ENCODE measurements around the gene NCOA3. TPM values are rescaled to one million over a fixed set of nuclear protein-coding genes. Genes with fewer than 3 reads are reported as not detected.

Gene NCOA3
- total RNA-seq, 1 experiment from 2014 or later, result 23.3 TPM

DNA sequence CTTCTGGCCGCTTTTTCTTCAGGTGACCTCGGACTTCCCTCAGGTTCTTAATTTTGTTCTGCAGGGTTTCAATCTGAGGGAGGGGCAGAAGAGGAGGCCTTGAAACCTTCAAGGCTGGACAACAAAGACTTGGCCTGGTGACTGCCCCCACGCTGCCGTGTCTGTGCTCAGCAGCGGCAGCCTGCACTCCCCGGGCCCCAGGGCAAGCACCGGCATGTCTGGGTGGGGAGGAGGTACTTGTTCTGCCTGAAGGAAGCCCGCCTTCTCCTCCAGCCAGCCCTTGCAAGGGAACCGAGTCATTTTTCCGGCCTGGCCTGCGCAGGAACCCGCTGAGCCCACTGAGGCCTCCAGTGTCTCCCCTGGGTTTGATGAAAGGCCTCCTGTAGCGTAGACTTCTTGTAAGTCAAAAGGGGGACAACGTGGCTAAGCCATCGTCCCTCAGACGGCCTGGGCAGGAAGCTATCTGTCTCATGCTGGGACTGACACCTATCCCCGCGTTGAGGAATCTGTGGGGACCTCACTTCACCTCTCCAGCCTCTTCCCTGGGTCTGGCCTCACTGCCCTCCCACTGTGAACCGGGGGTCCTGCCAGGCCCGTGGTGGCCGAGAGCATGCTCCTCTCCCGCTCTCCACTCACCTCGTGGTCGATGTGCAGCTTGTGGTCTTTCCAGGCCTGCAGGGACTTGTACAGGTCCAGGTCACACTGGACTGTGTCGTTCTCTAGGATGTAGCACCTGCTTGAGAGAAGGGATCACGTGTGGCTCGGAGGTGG lies 163.7 kb downstream of the NCOA3 start:
- Histone ChIP-seq H3K56ac (ENCODE audit: insufficient read length, low read depth, low read length) (no peak overlapping the region), H4K5ac (ENCODE audit: insufficient read length, low read depth, low read length) (no peak overlapping the region), H4K20me1 (ENCODE audit: control insufficient read depth, insufficient read depth, insufficient read length) (no peaks in the 10 kb centered on the region), H4K8ac (replicated peaks; ENCODE audit: insufficient read length, low read depth, low read length) (no peak overlapping the region), H2AFZ (ENCODE audit: low read length) (no peak overlapping the region), H2BK15ac (ENCODE audit: low read depth, low read length) (no peak overlapping the region), H2BK12ac (ENCODE audit: insufficient read length, low read depth, low read length) (no peak overlapping the region), H3K79me2 (ENCODE audit: insufficient read depth, low read length) (no peaks in the 10 kb centered on the region), H3K23me2 (ENCODE audit: insufficient read length, low read depth, low read length, poor library complexity, severe bottlenecking) (no peaks in the 10 kb centered on the region), H3K79me1 (ENCODE audit: insufficient read depth, low read depth, low read length, poor library complexity, severe bottlenecking) (no peaks in the 10 kb centered on the region), H4K91ac (ENCODE audit: insufficient read length, low read depth, low read length) (no peak overlapping the region), H2BK20ac (ENCODE audit: low read depth, low read length, poor library complexity, severe bottlenecking) (no peak overlapping the region), H3K4me2 (ENCODE audit: insufficient read depth, insufficient read length, low read length) (no peak overlapping the region), H3K14ac (ENCODE audit: insufficient read depth, low read length) (peak overlapping the region; percentile 29; the same call in 1 of the 2 replicates), H3K27me3 (ENCODE audit: insufficient read depth, low read length) (no peaks in the 10 kb centered on the region), H3K9me3 (ENCODE audit: control insufficient read depth, low read depth, low read length) (no peaks in the 10 kb centered on the region), H3K27ac (ENCODE audit: insufficient read length, low read depth, low read length) (no peak overlapping the region), H3K4ac (ENCODE audit: low read depth, low read length) (no peak overlapping the region), H3T11ph (ENCODE audit: low read length) (no peak overlapping the region), H3K18ac (ENCODE audit: insufficient read length, low read depth, low read length) (no peak overlapping the region), H2BK5ac (ENCODE audit: insufficient read length, low read length) (no peak overlapping the region), H2BK120ac (ENCODE audit: low read depth, low read length, poor library complexity, severe bottlenecking) (no peak overlapping the region), H2AK5ac (ENCODE audit: insufficient read length, low read length) (no peak overlapping the region), H3K4me1 (ENCODE audit: insufficient read depth, low read length) (no peaks in the 10 kb centered on the region), H3K9ac (ENCODE audit: extremely low read depth, insufficient read length, low read length) (no peak overlapping the region), H3K23ac (ENCODE audit: insufficient read length, low read depth, low read length) (no peak overlapping the region)
- Mint-ChIP-seq H3K27me3 (ENCODE audit: low read depth) (peaks cover 3% of the 10 kb centered on the region), H3K4me1 (peaks cover 17 to 23% of the 10 kb centered on the region in 2 experiments), H3K27ac (peak overlapping the region in 1 of 3 experiments; percentile 81; a peak in 5 of 7 replicates), H3K4me3 (no peak overlapping the region), H3K36me3 (ENCODE audit: insufficient read depth in 1 of 3, low read depth in 3 of 3) (peaks cover 0 to 12% (median 8%) of the 10 kb centered on the region in 3 experiments; a peak in 3 of 7 replicates), H3K9me3 (peaks cover 0 to 2% of the 10 kb centered on the region in 2 experiments; a peak in 1 of 5 replicates)
- WGBS (ENCODE audit: extremely low coverage, insufficient read length, low lambda C conversion rate), result no CpG with 5 or more reads among the region's 27 CpGs
- DNase-seq, result no peak
- TF ChIP-seq, protein P1, sequence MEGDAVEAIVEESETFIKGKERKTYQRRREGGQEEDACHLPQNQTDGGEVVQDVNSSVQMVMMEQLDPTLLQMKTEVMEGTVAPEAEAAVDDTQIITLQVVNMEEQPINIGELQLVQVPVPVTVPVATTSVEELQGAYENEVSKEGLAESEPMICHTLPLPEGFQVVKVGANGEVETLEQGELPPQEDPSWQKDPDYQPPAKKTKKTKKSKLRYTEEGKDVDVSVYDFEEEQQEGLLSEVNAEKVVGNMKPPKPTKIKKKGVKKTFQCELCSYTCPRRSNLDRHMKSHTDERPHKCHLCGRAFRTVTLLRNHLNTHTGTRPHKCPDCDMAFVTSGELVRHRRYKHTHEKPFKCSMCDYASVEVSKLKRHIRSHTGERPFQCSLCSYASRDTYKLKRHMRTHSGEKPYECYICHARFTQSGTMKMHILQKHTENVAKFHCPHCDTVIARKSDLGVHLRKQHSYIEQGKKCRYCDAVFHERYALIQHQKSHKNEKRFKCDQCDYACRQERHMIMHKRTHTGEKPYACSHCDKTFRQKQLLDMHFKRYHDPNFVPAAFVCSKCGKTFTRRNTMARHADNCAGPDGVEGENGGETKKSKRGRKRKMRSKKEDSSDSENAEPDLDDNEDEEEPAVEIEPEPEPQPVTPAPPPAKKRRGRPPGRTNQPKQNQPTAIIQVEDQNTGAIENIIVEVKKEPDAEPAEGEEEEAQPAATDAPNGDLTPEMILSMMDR (conservative IDR thresholded peaks at IDR 0.05), result no peak

Measured in H9 (cell line).